Measurements from ENCODE around the gene FAM240B. TPM values are rescaled to one million over a fixed set of nuclear protein-coding genes. Genes with fewer than 3 reads are reported as not detected.

The FAM240B gene
- total and polyA plus RNA-seq, 2 of the 8 experiments (the other 6 are each of a cell fraction or from before 2014, with no cell fraction given), result not detected

- H4K8ac ChIP-seq (ENCODE audit: extremely low read depth, insufficient read depth, low read length), result no peak overlapping the region
- no peak overlapping the region for H2BK5ac ChIP-seq (ENCODE audit: low read depth, low read length)
- no peak overlapping the region for H4K5ac ChIP-seq (ENCODE audit: insufficient read length, low read depth, low read length)
- H3K4me1 ChIP-seq (replicated peaks in 1 of 4; ENCODE audit: control insufficient read depth in 3 of 4, insufficient read depth in 4 of 4, low read length in 3 of 4), result peaks cover 2 to 27% (median 19%) of the 10 kb centered on the region in 4 experiments
- no peak overlapping the region for H3K14ac ChIP-seq (ENCODE audit: insufficient read length)
- H3K56ac ChIP-seq (replicated peaks; ENCODE audit: insufficient read length, low read depth, low read length), result no peak overlapping the region
- no peak overlapping the region for H4K91ac ChIP-seq (replicated peaks; ENCODE audit: insufficient read length, low read length)
- H2BK20ac ChIP-seq (ENCODE audit: low read length), result no peak overlapping the region
- 90% methylated on average over 3 of the region's 3 CpGs; no CpG with 5 or more reads in 1 of the 2 experiments for WGBS, 2 experiments (ENCODE audit: extremely low coverage in 1 of 2, insufficient coverage in 1 of 2, insufficient read length in 1 of 2, insufficient replicate concordance in 2 of 2, low coverage in 1 of 2, low lambda C conversion rate in 2 of 2, missing lambda C conversion rate in 1 of 2)
- no peak for TF ChIP-seq SP1 (IDR thresholded peaks at IDR 0.05; ENCODE audit: low read depth, low read length)
- no peak for TF ChIP-seq HDAC2 (IDR thresholded peaks at IDR 0.05; ENCODE audit: borderline replicate concordance in 1 of 2, low read depth in 2 of 2, low read length in 2 of 2)
- TF ChIP-seq CEBPB (IDR thresholded peaks at IDR 0.05; ENCODE audit: low read depth, low read length), result no peak
- TF ChIP-seq GTF2F1 (IDR thresholded peaks at IDR 0.05; ENCODE audit: borderline replicate concordance, low read depth, low read length), result no peak
- TF ChIP-seq SUZ12 (IDR thresholded peaks at IDR 0.05; ENCODE audit: low read length), result no peak
- H4K20me1 ChIP-seq (replicated peaks in 1 of 2; ENCODE audit: control insufficient read depth in 1 of 2, insufficient read depth in 2 of 2, low read length in 2 of 2), result no peaks in the 10 kb centered on the region
- no peak overlapping the region for H2BK120ac ChIP-seq (replicated peaks; ENCODE audit: low read depth, low read length)
- H3K9ac ChIP-seq (replicated peaks in 1 of 4; ENCODE audit: extremely low read depth in 1 of 4, low read depth in 3 of 4, low read length in 3 of 4), result no peak overlapping the region
- ChIA-PET POLR2A (ENCODE audit: partially characterized antibody) (no interaction called here), CTCF (ENCODE audit: partially characterized antibody) (interaction anchor here (1.3 to 1.4 kb wide), 2 partner anchors 25 to 40 kb away, joined by 3 to 6 read pairs; no protein-coding TSS in a partner anchor)
- no peak overlapping the region for H3K4ac ChIP-seq (replicated peaks; ENCODE audit: insufficient read length, low read depth, low read length)
- H3K18ac ChIP-seq (ENCODE audit: extremely low read depth, low read length), result no peak overlapping the region
- H3K79me2 ChIP-seq (ENCODE audit: control insufficient read depth in 1 of 2, insufficient read depth in 2 of 2, low read length in 2 of 2), result no peaks in the 10 kb centered on the region
- H3K23ac ChIP-seq (ENCODE audit: insufficient read length), result no peak overlapping the region
- no peaks in the 10 kb centered on the region for H3K9me3 ChIP-seq (ENCODE audit: insufficient read depth in 2 of 2, low read depth in 1 of 2, low read length in 1 of 2)
- H3K4me3 ChIP-seq (ENCODE audit: extremely low read depth in 1 of 4, insufficient read depth in 2 of 4, low read depth in 3 of 4, low read length in 4 of 4), result no peak overlapping the region
- H2AK5ac ChIP-seq (ENCODE audit: low read depth, low read length), result no peak overlapping the region
- no peak overlapping the region for H3K27ac ChIP-seq (ENCODE audit: low read depth, low read length)
- no peaks in the 10 kb centered on the region for H3K79me1 ChIP-seq (ENCODE audit: low read depth, low read length)
- DNase-seq (ENCODE audit: low read depth in 1 of 2, low spot score in 2 of 2), result no peak
- no peak overlapping the region for H2BK12ac ChIP-seq (ENCODE audit: low read depth, low read length)
- FAIRE-seq, result no peak
- no peaks in the 10 kb centered on the region for H3K23me2 ChIP-seq (ENCODE audit: low read depth, low read length)
- H3K4me2 ChIP-seq (ENCODE audit: insufficient read depth in 1 of 2, low read depth in 2 of 2, low read length in 2 of 2), result no peak overlapping the region
- no peaks in the 10 kb centered on the region; a peak in 1 of 7 replicates for H3K27me3 ChIP-seq (replicated peaks in 1 of 4; ENCODE audit: control insufficient read depth in 3 of 4, extremely low read depth in 1 of 4, insufficient read depth in 3 of 4, low read length in 3 of 4)
- no peak overlapping the region; the same call in 1 of the 2 replicates for H2BK15ac ChIP-seq (ENCODE audit: low read length)
- no peak overlapping the region for H2AFZ ChIP-seq (ENCODE audit: low read length)
- H3K36me3 ChIP-seq (ENCODE audit: control insufficient read depth in 2 of 4, insufficient read depth in 4 of 4, low read length in 3 of 4), result no peaks in the 10 kb centered on the region
These were observed 37.2 kb downstream of the FAM240B start for GRCh38 chr9:38682713-38683112.

All from H1 (cell line).